GM12878 (cell line): ENCODE results near the gene POLR1D. TPM values are rescaled to one million over a fixed set of nuclear protein-coding genes. Genes with fewer than 3 reads are reported as not detected.

Experiments
- ATAC-seq: fragments of 200-7000 bp; cut with Tn5 transposase; 3 replicates; pipeline ENCODE4 v1.9.1; 2020; ENCODE audit warnings: mild to moderate bottlenecking, moderate library complexity
- BruUV-seq: library from RNA; stranded (reverse); fragments of 400-500 nt; replicated peaks from 2 replicates; lab custom pipeline; 2021; lab: Mats Ljungman, UMichigan
- CTCF ChIA-PET: fragments of 300-600 bp; sonication (Branson Sonifier 250); formaldehyde crosslinking; extraction: SDS; loops from one replicate; lab custom pipeline; 2021; ENCODE audit warnings: inconsistent platforms; lab: Yijun Ruan, JAX
- POLR2A ChIA-PET: fragments of 350-600 bp; formaldehyde crosslinking; extraction: SDS; loops from one replicate; lab custom pipeline; 2021; ENCODE audit warnings: inconsistent platforms; lab: Charles Lee
- RAD21 ChIA-PET: fragments of 300-600 bp; sonication (Branson Sonifier 250); formaldehyde crosslinking; loops from one replicate; lab custom pipeline; 2023; ENCODE audit warnings: antibody characterized with exemption; ENCODE audit not compliant: unreplicated experiment; lab: Charles Lee
- SMC1A ChIA-PET: fragments of 300-600 bp; sonication (Branson Sonifier 250); formaldehyde crosslinking; loops from one replicate; lab custom pipeline; 2023; ENCODE audit not compliant: unreplicated experiment, uncharacterized antibody; lab: Charles Lee
- DNase-seq: peaks from one replicate; pipeline ENCODE4 v3.0.0-alpha.2; 2011; ENCODE audit warnings: low read depth, low spot score
- FAIRE-seq: peaks from 3 replicates; lab custom pipeline; 2011; peaks lifted over from hg19 to GRCh38; lab: Jason Lieb, UNC
- H2AFZ ChIP-seq: 2 replicates; pipeline ENCODE4 v1.6.0; 2011; ENCODE audit warnings: low read depth, low read length, control low read depth; ENCODE audit not compliant: control insufficient read depth
- H3K27ac ChIP-seq: 2 replicates; pipeline ENCODE4 v1.5.1; 2011; ENCODE audit warnings: control low read depth; ENCODE audit not compliant: control insufficient read depth, insufficient read depth
- H3K27me3 ChIP-seq, 2 experiments: replicated peaks in 1 of 2; 2 replicates each; pipeline versions ENCODE4 v1.6.0 to v1.6.1; 2011; ENCODE audit warnings: low read length in 1 of 2; ENCODE audit not compliant: control insufficient read depth in 2 of 2, insufficient read depth in 2 of 2
- H3K36me3 ChIP-seq, 2 experiments: 2 replicates each; pipeline ENCODE4 v1.5.1; 2011; ENCODE audit warnings: low read length in 1 of 2; ENCODE audit not compliant: control insufficient read depth in 2 of 2, insufficient read depth in 2 of 2
- H3K4me1 ChIP-seq: 2 replicates; pipeline ENCODE4 v1.6.1; 2011; ENCODE audit warnings: mild to moderate bottlenecking, low read length, moderate library complexity, mixed read lengths; ENCODE audit not compliant: control insufficient read depth, insufficient read depth
- H3K4me2 ChIP-seq: 2 replicates; pipeline ENCODE4 v1.6.0; 2011; ENCODE audit warnings: control low read depth; ENCODE audit not compliant: control insufficient read depth, insufficient read depth
- H3K4me3 ChIP-seq: fragments of 200-600 bp; sonication (generic); 2 replicates; pipeline ENCODE4 v1.5.1; 2016
- H3K79me2 ChIP-seq: 2 replicates; pipeline ENCODE4 v1.6.0; 2011; ENCODE audit warnings: low read length; ENCODE audit not compliant: control insufficient read depth, insufficient read depth
- H3K9ac ChIP-seq: 2 replicates; pipeline ENCODE4 v1.8.0; 2011; ENCODE audit warnings: low read length, control low read depth, mixed read lengths; ENCODE audit not compliant: control insufficient read depth, insufficient read depth
- H3K9me3 ChIP-seq: replicated peaks from 3 replicates; pipeline ENCODE4 v1.5.1; 2011; ENCODE audit warnings: mild to moderate bottlenecking, low read length; ENCODE audit not compliant: control insufficient read depth, insufficient read depth
- H4K20me1 ChIP-seq: 2 replicates; pipeline ENCODE4 v1.6.0; 2011; ENCODE audit not compliant: control insufficient read depth, insufficient read depth
- HDGF ChIP-seq: fragments of 450-650 bp; IDR thresholded peaks from 2 replicates; pipeline ENCODE4 v1.6.1; 2016; ENCODE audit warnings: antibody characterized with exemption
- MEF2B ChIP-seq: fragments of 450-650 bp; IDR thresholded peaks from 2 replicates; pipeline ENCODE4 v1.6.1; 2018; ENCODE audit warnings: mild to moderate bottlenecking, moderate library complexity; ENCODE audit not compliant: partially characterized antibody, poor library complexity, severe bottlenecking
- MTA2 ChIP-seq: fragments of 450-650 bp; IDR thresholded peaks from 2 replicates; pipeline ENCODE4 v1.6.1; 2016; ENCODE audit warnings: low read depth, mild to moderate bottlenecking, moderate library complexity
- NR2C1 ChIP-seq: fragments of 450-650 bp; IDR thresholded peaks from 2 replicates; pipeline ENCODE4 v1.6.1; 2017; ENCODE audit warnings: antibody characterized with exemption, mild to moderate bottlenecking, moderate library complexity
- RELB ChIP-seq: fragments of 450-650 bp; IDR thresholded peaks from 2 replicates; pipeline ENCODE4 v1.6.1; 2017; ENCODE audit warnings: low read depth, mild to moderate bottlenecking, moderate library complexity
- YY1 ChIP-seq: IDR thresholded peaks from 2 replicates; pipeline ENCODE4 v1.6.1; 2011; ENCODE audit warnings: low read depth, mild to moderate bottlenecking, low read length
- WGBS: methylation state at CpG from one replicate; pipeline ENCODE4 v1.1.6; 2016; ENCODE audit warnings: low lambda C conversion rate; ENCODE audit not compliant: insufficient replicate concordance, insufficient coverage; ENCODE audit errors: missing lambda C conversion rate; 5-methylcytosine and 5-hydroxymethylcytosine counted together
- in situ Hi-C: fragments of 300-500 bp; cut with MboI; formaldehyde crosslinking; loops from 9 replicates; pipeline ENCODE4 v1.14.3; 2018; ENCODE audit warnings: mixed read lengths
- intact Hi-C: fragments of 100-400 bp; cut with micrococcal nuclease; formaldehyde crosslinking; loops from one replicate; pipeline ENCODE4 v1.14.2; 2022; ENCODE audit not compliant: unreplicated experiment
- polyA plus RNA-seq, 11 experiments: library from polyadenylated mRNA; depleted of rRNA in 4 of 11; unstranded in 6 of 11; stranded (reverse) in 5 of 11; fragments of >200 nt; fragmentation: Nextera tagmentation in 4 of 11; fragmentation: Illumina TruSeq in 1 of 11; extraction: Ambion mirVana in 4 of 11; extraction: Trizol in 1 of 11; gene quantifications; 1 replicate in 1 of 11; 2 replicates in 10 of 11; pipeline versions ENCODE4 v1.2.1 to v1.2.3, GENCODE V29; 2011 to 2016; ENCODE audit warnings: inconsistent platforms in 2 of 11, missing spikeins in 2 of 11, low read depth in 1 of 11
- total RNA-seq, 4 experiments: library from RNA; depleted of rRNA in 3 of 4; stranded (reverse); fragments of >200 nt in 3 of 4; fragmentation: Illumina TruSeq in 1 of 4; extraction: Trizol in 1 of 4; gene quantifications; 2 replicates each; pipeline versions ENCODE4 v1.2.1 to v1.2.3, GENCODE V29; 2013 to 2021

Gene POLR1D
- total and polyA plus RNA-seq, 10 of the 15 experiments (the other 5 are each of a cell fraction or from before 2014, with no cell fraction given): 119 to 223 (median 160) TPM

GRCh38 chr13:27605610-27606200, 16.0 kb upstream of the POLR1D start:
- no peak overlapping the region for H3K27ac ChIP-seq
- H3K4me3 ChIP-seq: no peak overlapping the region
- POLR2A ChIA-PET: interaction anchor here (4.6 kb wide), 1 partner anchor 14 kb away, joined by 55 read pairs; the partner anchor contains the start of genes LNX2 and POLR1D
- RAD21 ChIA-PET: interaction anchor here (0.8 to 4.2 kb wide), 3 partner anchors 13 to 48 kb away, joined by 3 to 33 read pairs (median 4); partner anchors contain the start of gene LNX2
- H3K4me2 ChIP-seq: no peak overlapping the region
- DNase-seq (no peak), ATAC-seq (peak; percentile 63), FAIRE-seq (no peak)
- H3K36me3 ChIP-seq: no peaks in the 10 kb centered on the region
- 96% methylated on average over 2 of the region's 2 CpGs for WGBS
- H4K20me1 ChIP-seq: no peaks in the 10 kb centered on the region
- TF ChIP-seq NR2C1 (0 out of 2 replicates have a peak, but pooled peaks have one; percentile 19), MTA2 (peak; percentile 18; the same call in 1 of the 2 replicates), MEF2B (no peak), RELB (0 out of 2 replicates have a peak, but pooled peaks have one; percentile 39), YY1 (peak; percentile 51; the same call in 1 of the 2 replicates), HDGF (no peak)
- CTCF ChIA-PET: interaction anchor here (0.6 to 4.0 kb wide), 5 partner anchors 10 to 566 kb away, joined by 3 to 27 read pairs (median 3); partner anchors contain the start of gene LNX2
- SMC1A ChIA-PET: interaction anchor here (0.7 to 4.1 kb wide), 11 partner anchors 8 to 155 kb away, joined by 3 to 35 read pairs (median 3); partner anchors contain the start of genes LNX2 and MTIF3
- intact Hi-C loops: no loop called here
- no peaks in the 10 kb centered on the region for H3K27me3 ChIP-seq
- H2AFZ ChIP-seq: no peak overlapping the region
- in situ Hi-C loops: no loop called here
- H3K9me3 ChIP-seq: no peaks in the 10 kb centered on the region
- H3K79me2 ChIP-seq: no peaks in the 10 kb centered on the region; the same call in none of the 2 replicates
- peaks cover 15% of the 10 kb centered on the region; the same call in 1 of the 2 replicates for H3K4me1 ChIP-seq
- H3K9ac ChIP-seq: no peak overlapping the region
- BruUV-seq: no TSS peak
